ENCODE measurements around the gene TJP3. TPM values are rescaled to one million over a fixed set of nuclear protein-coding genes. Genes with fewer than 3 reads are reported as not detected.

TJP3 gene
- total RNA-seq, 1 experiment from 2014 or later, result not detected

GRCh38 chr19:3719868-3720267 is 11.7 kb downstream of the TJP3 start:
- CTCF ChIA-PET, result no interaction called here

GRCh38 chr19:3720349-3720917 is 12.2 kb downstream of the TJP3 start:
- intact Hi-C loops (cut with micrococcal nuclease; ENCODE audit: unreplicated experiment), result no loop called here
- no peak for DNase-seq (ENCODE audit: low spot score)
- no peak overlapping the region for H3K27ac ChIP-seq (ENCODE audit: low read depth, low read length, poor library complexity, severe bottlenecking)
- no TSS peak for BruUV-seq (replicated peaks)
- ChIA-PET POLR2A (ENCODE audit: low non-redundant PET) (no interaction called here), CTCF (no interaction called here)
- H3K36me3 ChIP-seq (ENCODE audit: insufficient read depth, low read length, poor library complexity, severe bottlenecking), result no peaks in the 10 kb centered on the region
- peaks cover 4% of the 10 kb centered on the region for H3K4me1 ChIP-seq (ENCODE audit: insufficient read depth, low read length, poor library complexity, severe bottlenecking)
- H3K4me3 ChIP-seq (ENCODE audit: low read depth, low read length, poor library complexity, severe bottlenecking), result no peak overlapping the region
- H3K27me3 ChIP-seq (replicated peaks; ENCODE audit: insufficient read depth, low read depth, low read length, poor library complexity), result peaks cover 21% of the 10 kb centered on the region
- TF ChIP-seq CTCF (conservative IDR thresholded peaks at IDR 0.05; ENCODE audit: low read depth, low read length) (no peak), EZH2 (IDR thresholded peaks at IDR 0.05; ENCODE audit: borderline replicate concordance, low read depth, low read length, poor library complexity, severe bottlenecking) (no peak)
- H3K9me3 ChIP-seq (ENCODE audit: low read depth, low read length, poor library complexity, severe bottlenecking), result no peaks in the 10 kb centered on the region

More at GRCh38 chr19:3719868-3720267, 11.7 kb downstream of the TJP3 start:
- Histone ChIP-seq H3K27ac (ENCODE audit: low read depth, low read length, poor library complexity, severe bottlenecking) (no peak overlapping the region), H3K4me3 (ENCODE audit: low read depth, low read length, poor library complexity, severe bottlenecking) (no peak overlapping the region), H3K36me3 (ENCODE audit: insufficient read depth, low read length, poor library complexity, severe bottlenecking) (no peaks in the 10 kb centered on the region), H3K9me3 (ENCODE audit: low read depth, low read length, poor library complexity, severe bottlenecking) (no peaks in the 10 kb centered on the region), H3K27me3 (replicated peaks; ENCODE audit: insufficient read depth, low read depth, low read length, poor library complexity) (peaks cover 21% of the 10 kb centered on the region), H3K4me1 (ENCODE audit: insufficient read depth, low read length, poor library complexity, severe bottlenecking) (peaks cover 4% of the 10 kb centered on the region)
- intact Hi-C loops (cut with micrococcal nuclease; ENCODE audit: unreplicated experiment), result no loop called here
- BruUV-seq (replicated peaks), result no TSS peak
- TF ChIP-seq EZH2 (IDR thresholded peaks at IDR 0.05; ENCODE audit: borderline replicate concordance, low read depth, low read length, poor library complexity, severe bottlenecking), result no peak
- POLR2A ChIA-PET (ENCODE audit: low non-redundant PET), result no interaction called here
- no peak for DNase-seq (ENCODE audit: low spot score)

GRCh38 chr19:3721131-3721886 is 13.1 kb downstream of the TJP3 start:
- POLR2A ChIA-PET (ENCODE audit: low non-redundant PET), result no interaction called here

More at GRCh38 chr19:3721131-3721886, 13.1 kb downstream of the TJP3 start:
- TF ChIP-seq CTCF (conservative IDR thresholded peaks at IDR 0.05; ENCODE audit: low read depth, low read length) (no peak), EZH2 (IDR thresholded peaks at IDR 0.05; ENCODE audit: borderline replicate concordance, low read depth, low read length, poor library complexity, severe bottlenecking) (no peak)
- CTCF ChIA-PET, result no interaction called here
- no TSS peak for BruUV-seq (replicated peaks)
- peak; percentile 91 for DNase-seq (ENCODE audit: low spot score)
- Histone ChIP-seq H3K4me3 (ENCODE audit: low read depth, low read length, poor library complexity, severe bottlenecking) (peak overlapping the region; percentile 10), H3K27me3 (replicated peaks; ENCODE audit: insufficient read depth, low read depth, low read length, poor library complexity) (peaks cover 21% of the 10 kb centered on the region), H3K36me3 (ENCODE audit: insufficient read depth, low read length, poor library complexity, severe bottlenecking) (no peaks in the 10 kb centered on the region), H3K9me3 (ENCODE audit: low read depth, low read length, poor library complexity, severe bottlenecking) (no peaks in the 10 kb centered on the region), H3K27ac (ENCODE audit: low read depth, low read length, poor library complexity, severe bottlenecking) (no peak overlapping the region), H3K4me1 (ENCODE audit: insufficient read depth, low read length, poor library complexity, severe bottlenecking) (peaks cover 4% of the 10 kb centered on the region)
- intact Hi-C loops (cut with micrococcal nuclease; ENCODE audit: unreplicated experiment), result no loop called here
